Measurements from ENCODE around the gene DIPK1C.
A peak's percentile ranks its signal among the peaks of the same experiment; 100 is the strongest.

Gene DIPK1C

GRCh38 chr18:74414953-74415515 lies 42.1 kb downstream of the DIPK1C start:
- DNase-seq = no peak

- no peak for DNase-seq
These were observed 43.3 kb downstream of the DIPK1C start for GRCh38 chr18:74413836-74414235.

GRCh38 chr18:74412116-74412880 lies 44.8 kb downstream of the DIPK1C start:
- DNase-seq = no peak

GRCh38 chr18:74411475-74411874 lies 45.6 kb downstream of the DIPK1C start:
- peak; percentile 42 for DNase-seq

GRCh38 chr18:74410441-74410992 lies 46.6 kb downstream of the DIPK1C start:
- DNase-seq = no peak

GRCh38 chr18:74407888-74408287 lies 49.2 kb downstream of the DIPK1C start:
- DNase-seq = no peak

GRCh38 chr18:74402806-74403433 lies 54.2 kb downstream of the DIPK1C start:
- no peak for DNase-seq

GRCh38 chr18:74400813-74401212 lies 56.3 kb downstream of the DIPK1C start:
- DNase-seq = no peak

- DNase-seq = peak; percentile 98
These were observed 57.8 kb downstream of the DIPK1C start for GRCh38 chr18:74399091-74399887.

- DNase-seq = no peak
These were observed 59.5 kb downstream of the DIPK1C start for GRCh38 chr18:74397572-74397971.

GRCh38 chr18:74396171-74397169 lies 60.6 kb downstream of the DIPK1C start:
- peak; percentile 89 for DNase-seq

GRCh38 chr18:74395648-74396154 lies 61.4 kb downstream of the DIPK1C start:
- no peak for DNase-seq

- no peak for DNase-seq
These were observed 62.1 kb downstream of the DIPK1C start for GRCh38 chr18:74395006-74395405.

- DNase-seq = no peak
These were observed 64.8 kb downstream of the DIPK1C start for GRCh38 chr18:74392323-74392722.

- peak; percentile 91 for DNase-seq
These were observed 66.2 kb downstream of the DIPK1C start for GRCh38 chr18:74390900-74391299.

GRCh38 chr18:74389991-74390390 lies 67.1 kb downstream of the DIPK1C start:
- DNase-seq = no peak

- DNase-seq = peak; percentile 30
These were observed 67.8 kb downstream of the DIPK1C start for GRCh38 chr18:74389171-74389927.

- DNase-seq = no peak
These were observed 68.9 kb downstream of the DIPK1C start for GRCh38 chr18:74388227-74388626.

- no peak for DNase-seq
These were observed 69.7 kb downstream of the DIPK1C start for GRCh38 chr18:74387383-74387782.
